Measurements from ENCODE around the gene SCN3A. TPM values are rescaled to one million over a fixed set of nuclear protein-coding genes. Genes with fewer than 3 reads are reported as not detected.

SCN3A gene
- total and polyA plus RNA-seq, 2 of the 4 experiments (the other 2 are of a cell fraction), result 0.26 to 0.90 TPM

DNA sequence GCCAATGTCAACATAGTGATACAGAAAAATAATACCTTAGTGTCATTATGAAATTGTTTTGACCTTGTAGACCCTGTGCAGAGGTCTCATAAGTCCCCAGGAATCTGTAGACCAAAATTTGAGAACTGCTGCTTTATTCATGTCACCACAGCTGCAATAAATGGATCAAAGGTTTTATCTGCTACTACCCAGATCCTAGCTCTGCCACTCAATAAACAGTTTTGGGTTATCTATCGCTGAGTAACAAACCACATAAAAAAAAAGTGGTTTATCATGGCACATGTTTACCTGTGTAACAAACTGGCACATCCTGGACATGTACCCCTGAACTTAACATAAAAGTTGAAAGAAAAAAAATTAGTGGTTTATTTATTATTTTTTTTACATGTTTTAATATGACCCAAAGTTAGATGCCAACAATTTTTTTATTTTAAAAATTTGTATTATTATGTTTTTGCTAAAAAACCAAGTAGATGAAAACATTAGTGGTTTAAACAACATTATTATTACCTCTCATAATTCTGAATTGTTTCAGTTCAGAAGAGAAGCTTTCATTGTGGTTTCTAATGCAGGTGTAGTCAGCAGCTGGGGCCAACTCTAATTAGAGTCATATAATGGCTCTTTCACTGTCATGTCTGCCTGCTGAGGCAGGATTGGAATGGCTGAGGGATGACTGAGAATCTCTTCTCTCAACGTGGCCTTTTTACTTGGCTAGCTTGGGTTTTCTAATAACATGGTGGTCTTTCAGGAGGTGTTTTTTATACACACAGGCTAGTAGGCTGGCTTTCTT is 145.2 kb downstream of the SCN3A start:
- H3K9me1 ChIP-seq (ENCODE audit: insufficient read depth, low read length), result no peaks in the 10 kb centered on the region
- no peak for TF ChIP-seq POLR2A (IDR thresholded peaks at IDR 0.05; ENCODE audit: low read depth, low read length)
- TF ChIP-seq MAFK (IDR thresholded peaks at IDR 0.05; ENCODE audit: low read depth, low read length), result no peak
- no peak for TF ChIP-seq CHD1 (IDR thresholded peaks at IDR 0.05; ENCODE audit: low read depth, low read length)
- no peak for TF ChIP-seq MAZ (IDR thresholded peaks at IDR 0.05; ENCODE audit: borderline replicate concordance, low read depth, low read length)
- no peak for TF ChIP-seq RCOR1 (IDR thresholded peaks at IDR 0.05; ENCODE audit: insufficient replicate concordance, low read length)
- TF ChIP-seq FOS (IDR thresholded peaks at IDR 0.05; ENCODE audit: low read depth, low read length), result no peak
- no peak for TF ChIP-seq RFX5 (IDR thresholded peaks at IDR 0.05; ENCODE audit: low read depth, low read length)
- TF ChIP-seq CEBPB (IDR thresholded peaks at IDR 0.05; ENCODE audit: low read depth, low read length), result no peak
- TF ChIP-seq, protein P1, sequence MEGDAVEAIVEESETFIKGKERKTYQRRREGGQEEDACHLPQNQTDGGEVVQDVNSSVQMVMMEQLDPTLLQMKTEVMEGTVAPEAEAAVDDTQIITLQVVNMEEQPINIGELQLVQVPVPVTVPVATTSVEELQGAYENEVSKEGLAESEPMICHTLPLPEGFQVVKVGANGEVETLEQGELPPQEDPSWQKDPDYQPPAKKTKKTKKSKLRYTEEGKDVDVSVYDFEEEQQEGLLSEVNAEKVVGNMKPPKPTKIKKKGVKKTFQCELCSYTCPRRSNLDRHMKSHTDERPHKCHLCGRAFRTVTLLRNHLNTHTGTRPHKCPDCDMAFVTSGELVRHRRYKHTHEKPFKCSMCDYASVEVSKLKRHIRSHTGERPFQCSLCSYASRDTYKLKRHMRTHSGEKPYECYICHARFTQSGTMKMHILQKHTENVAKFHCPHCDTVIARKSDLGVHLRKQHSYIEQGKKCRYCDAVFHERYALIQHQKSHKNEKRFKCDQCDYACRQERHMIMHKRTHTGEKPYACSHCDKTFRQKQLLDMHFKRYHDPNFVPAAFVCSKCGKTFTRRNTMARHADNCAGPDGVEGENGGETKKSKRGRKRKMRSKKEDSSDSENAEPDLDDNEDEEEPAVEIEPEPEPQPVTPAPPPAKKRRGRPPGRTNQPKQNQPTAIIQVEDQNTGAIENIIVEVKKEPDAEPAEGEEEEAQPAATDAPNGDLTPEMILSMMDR (conservative IDR thresholded peaks at IDR 0.05; ENCODE audit: low read depth, low read length), result no peak
- no peak for TF ChIP-seq MXI1 (IDR thresholded peaks at IDR 0.05; ENCODE audit: borderline replicate concordance, low read depth, low read length)
- TF ChIP-seq RAD21 (IDR thresholded peaks at IDR 0.05; ENCODE audit: low read length), result no peak
- TF ChIP-seq NFE2L2 (IDR thresholded peaks at IDR 0.05; ENCODE audit: low read depth, low read length), result no peak
- H3K4ac ChIP-seq (ENCODE audit: low read depth, low read length), result no peak overlapping the region
- in situ Hi-C loops (cut with MboI; ENCODE audit: low sequenced_read_pairs), result no loop called here
- no peak overlapping the region for H2BK5ac ChIP-seq (ENCODE audit: low read depth, low read length, poor library complexity, severe bottlenecking)
- H4K5ac ChIP-seq (ENCODE audit: low read depth, low read length), result no peak overlapping the region
- DNase-seq (no peak), ATAC-seq (ENCODE audit: low read depth) (no peak)
- no peak overlapping the region for H4K91ac ChIP-seq (ENCODE audit: insufficient read depth, low read depth, low read length)
- H3K27ac ChIP-seq (ENCODE audit: insufficient read depth, low read length), result no peak overlapping the region
- no TSS peak for BruUV-seq (replicated peaks)
- H2AK9ac ChIP-seq (replicated peaks; ENCODE audit: low read depth, low read length, poor library complexity), result no peak overlapping the region
- no peak overlapping the region for H3K14ac ChIP-seq (replicated peaks; ENCODE audit: low read depth, low read length)
- no peak overlapping the region for H3K9ac ChIP-seq (ENCODE audit: low read depth, low read length)
- no peak overlapping the region for H2AFZ ChIP-seq (replicated peaks; ENCODE audit: low read length, poor library complexity)
- H3K18ac ChIP-seq (ENCODE audit: low read depth, low read length), result no peak overlapping the region
- no peak overlapping the region for H3K23ac ChIP-seq (ENCODE audit: low read depth, low read length)
- dilution Hi-C loops (cut with HindIII; ENCODE audit: low sequenced_read_pairs, unreplicated experiment), result no loop called here
- no peak overlapping the region for H3K56ac ChIP-seq (ENCODE audit: extremely low read depth, insufficient read depth, low read length)
- POLR2A ChIA-PET (ENCODE audit: unreplicated experiment), result no interaction called here
- H2AK5ac ChIP-seq (ENCODE audit: low read depth, low read length), result no peak overlapping the region
- H3K36me3 ChIP-seq (ENCODE audit: control insufficient read depth, insufficient read depth, low read length), result no peaks in the 10 kb centered on the region
- no peaks in the 10 kb centered on the region for H3K79me1 ChIP-seq (ENCODE audit: low read depth in 1 of 2, low read length in 2 of 2)
- no peak overlapping the region for H2BK120ac ChIP-seq (ENCODE audit: low read depth, low read length)
- H3K4me1 ChIP-seq (ENCODE audit: control insufficient read depth, insufficient read depth, low read length), result no peaks in the 10 kb centered on the region
- H4K8ac ChIP-seq (ENCODE audit: low read depth in 2 of 2, low read length in 2 of 2), result no peak overlapping the region
- H3K4me3 ChIP-seq (ENCODE audit: insufficient read depth, low read depth, low read length), result no peak overlapping the region
- H4K20me1 ChIP-seq (ENCODE audit: insufficient read depth, low read length), result no peaks in the 10 kb centered on the region
- intact Hi-C loops (cut with micrococcal nuclease), result no loop called here
- WGBS, 2 experiments (ENCODE audit: extremely low coverage in 2 of 2, insufficient read length in 1 of 2), result no CpG with 5 or more reads among the region's 2 CpGs
- H2BK15ac ChIP-seq (ENCODE audit: low read depth, low read length), result no peak overlapping the region
- H2BK20ac ChIP-seq (ENCODE audit: low read depth, low read length), result no peak overlapping the region
- no peaks in the 10 kb centered on the region for H3K27me3 ChIP-seq (ENCODE audit: control insufficient read depth, insufficient read depth, low read length)
- H3K4me2 ChIP-seq (ENCODE audit: low read depth, low read length), result no peak overlapping the region
- CTCF ChIA-PET, result no interaction called here
- H3K9me3 ChIP-seq (ENCODE audit: control insufficient read depth, insufficient read depth, low read length), result no peaks in the 10 kb centered on the region

Measured in IMR-90 (cell line).